ENCODE data around the gene WDFY4. TPM values are rescaled to one million over a fixed set of nuclear protein-coding genes. Genes with fewer than 3 reads are reported as not detected.

Gene WDFY4
- total and polyA plus RNA-seq, 2 donors (not counting 3 experiments of a cell fraction or from before 2014, with no cell fraction given), result 10.1 to 10.2 TPM

- H3K4me1 ChIP-seq (ENCODE audit: control insufficient read depth, extremely low read depth, insufficient read depth, low read length), result no peaks in the 10 kb centered on the region
- no peak overlapping the region for H3K4me3 ChIP-seq (replicated peaks in 1 of 3; ENCODE audit: insufficient read depth in 1 of 3, low read depth in 1 of 3, low read length in 3 of 3)
- H3K27me3 ChIP-seq (ENCODE audit: control insufficient read depth in 2 of 2, insufficient read depth in 2 of 2, low read length in 2 of 2), result no peaks in the 10 kb centered on the region
- DNase-seq (ENCODE audit: low read depth, low spot score), result no peak
- H3K9me3 ChIP-seq (replicated peaks; ENCODE audit: control insufficient read depth, insufficient read depth, low read length), result no peaks in the 10 kb centered on the region
- no peak overlapping the region for H2AFZ ChIP-seq (ENCODE audit: low read depth, low read length)
- H3K4me2 ChIP-seq (ENCODE audit: insufficient read depth, low read length), result no peak overlapping the region
- ChIA-PET CTCF (no interaction called here), POLR2A (no interaction called here)
- no TSS peak for BruUV-seq (replicated peaks)
- no peak overlapping the region for H3K9ac ChIP-seq (replicated peaks; ENCODE audit: extremely low read depth, insufficient read depth, low read length)
- intact Hi-C loops (cut with micrococcal nuclease) (no loop called here), dilution Hi-C loops (cut with MboI; ENCODE audit: extremely low pct_ligation_motif_present, low sequenced_read_pairs) (no loop called here)
- H3K36me3 ChIP-seq (ENCODE audit: control insufficient read depth in 2 of 2, extremely low read depth in 1 of 2, insufficient read depth in 2 of 2, low read length in 2 of 2), result no peaks in the 10 kb centered on the region
- TF ChIP-seq POLR2AphosphoS5 (IDR thresholded peaks at IDR 0.05; ENCODE audit: insufficient read depth, low read depth, low read length) (no peak), FOS (IDR thresholded peaks at IDR 0.05; ENCODE audit: borderline replicate concordance, insufficient read depth, low read length) (no peak)
- FAIRE-seq, result no peak
- H3K27ac ChIP-seq (ENCODE audit: insufficient read depth, low read depth, low read length), result no peak overlapping the region
- no peaks in the 10 kb centered on the region for H4K20me1 ChIP-seq (replicated peaks; ENCODE audit: control insufficient read depth, extremely low read depth, insufficient read depth, low read length)
- H3K79me2 ChIP-seq (ENCODE audit: control insufficient read depth, insufficient read depth, low read length), result no peaks in the 10 kb centered on the region
- no peaks in the 10 kb centered on the region for H3K9me1 ChIP-seq (replicated peaks; ENCODE audit: control insufficient read depth, extremely low read depth, insufficient read depth, low read length)
Measured at GRCh38 chr10:48767373-48768143, 82.9 kb downstream of the WDFY4 start.

- Histone ChIP-seq H3K9ac (replicated peaks; ENCODE audit: extremely low read depth, insufficient read depth, low read length) (no peak overlapping the region), H3K9me3 (replicated peaks; ENCODE audit: control insufficient read depth, insufficient read depth, low read length) (no peaks in the 10 kb centered on the region), H3K9me1 (replicated peaks; ENCODE audit: control insufficient read depth, extremely low read depth, insufficient read depth, low read length) (no peaks in the 10 kb centered on the region), H3K4me2 (ENCODE audit: insufficient read depth, low read length) (no peak overlapping the region), H4K20me1 (replicated peaks; ENCODE audit: control insufficient read depth, extremely low read depth, insufficient read depth, low read length) (no peaks in the 10 kb centered on the region), H2AFZ (ENCODE audit: low read depth, low read length) (no peak overlapping the region), H3K36me3 (ENCODE audit: control insufficient read depth in 2 of 2, extremely low read depth in 1 of 2, insufficient read depth in 2 of 2, low read length in 2 of 2) (no peaks in the 10 kb centered on the region), H3K27me3 (ENCODE audit: control insufficient read depth in 2 of 2, insufficient read depth in 2 of 2, low read length in 2 of 2) (no peaks in the 10 kb centered on the region), H3K4me3 (replicated peaks in 1 of 3; ENCODE audit: insufficient read depth in 1 of 3, low read depth in 1 of 3, low read length in 3 of 3) (no peak overlapping the region), H3K79me2 (ENCODE audit: control insufficient read depth, insufficient read depth, low read length) (no peaks in the 10 kb centered on the region), H3K4me1 (ENCODE audit: control insufficient read depth, extremely low read depth, insufficient read depth, low read length) (no peaks in the 10 kb centered on the region), H3K27ac (ENCODE audit: insufficient read depth, low read depth, low read length) (no peak overlapping the region)
- BruUV-seq (replicated peaks), result no TSS peak
- no peak for FAIRE-seq
- DNase-seq (ENCODE audit: low read depth, low spot score), result no peak
- TF ChIP-seq EZH2 (IDR thresholded peaks at IDR 0.05; ENCODE audit: borderline replicate concordance, low read depth, low read length, severe bottlenecking), result no peak
- TF ChIP-seq POLR2A (IDR thresholded peaks at IDR 0.05; ENCODE audit: low read depth, low read length), result no peak
- no peak for TF ChIP-seq JUN (IDR thresholded peaks at IDR 0.05; ENCODE audit: borderline replicate concordance, insufficient read depth, insufficient read length, low read depth)
- no peak for TF ChIP-seq POLR2AphosphoS5 (IDR thresholded peaks at IDR 0.05; ENCODE audit: insufficient read depth, low read depth, low read length)
- TF ChIP-seq GATA2 (IDR thresholded peaks at IDR 0.05; ENCODE audit: insufficient read depth, insufficient read length, low read depth, low read length), result no peak
- no peak for TF ChIP-seq MAX (IDR thresholded peaks at IDR 0.05; ENCODE audit: insufficient read depth, insufficient read length)
- TF ChIP-seq MYC (IDR thresholded peaks at IDR 0.05; ENCODE audit: low read depth, low read length), result no peak
- TF ChIP-seq FOS (IDR thresholded peaks at IDR 0.05; ENCODE audit: borderline replicate concordance, insufficient read depth, low read length), result no peak
- TF ChIP-seq CTCF (IDR thresholded peaks at IDR 0.05; ENCODE audit: extremely low read depth in 1 of 2, insufficient read depth in 1 of 2, low read depth in 1 of 2, low read length in 2 of 2), result no peak
- ChIA-PET POLR2A (no interaction called here), CTCF (no interaction called here)
- dilution Hi-C loops (cut with MboI; ENCODE audit: extremely low pct_ligation_motif_present, low sequenced_read_pairs) (no loop called here), intact Hi-C loops (cut with micrococcal nuclease) (no loop called here)
Measured at GRCh38 chr10:48768144-48768766, 83.6 kb downstream of the WDFY4 start.
